A549 treated with dexamethasone at 1 μM for 4 hours (cell line): ENCODE results near the gene SUSD4. TPM values are rescaled to one million over a fixed set of nuclear protein-coding genes. Genes with fewer than 3 reads are reported as not detected.

Experiments used
- total RNA-seq: library from RNA; stranded (reverse); fragments of 200-300 nt; extraction: Qiagen RNA extraction; gene quantifications from 5 replicates; pipeline ENCODE4 v1.2.3, GENCODE V29; 2022

The SUSD4 gene, protein sequence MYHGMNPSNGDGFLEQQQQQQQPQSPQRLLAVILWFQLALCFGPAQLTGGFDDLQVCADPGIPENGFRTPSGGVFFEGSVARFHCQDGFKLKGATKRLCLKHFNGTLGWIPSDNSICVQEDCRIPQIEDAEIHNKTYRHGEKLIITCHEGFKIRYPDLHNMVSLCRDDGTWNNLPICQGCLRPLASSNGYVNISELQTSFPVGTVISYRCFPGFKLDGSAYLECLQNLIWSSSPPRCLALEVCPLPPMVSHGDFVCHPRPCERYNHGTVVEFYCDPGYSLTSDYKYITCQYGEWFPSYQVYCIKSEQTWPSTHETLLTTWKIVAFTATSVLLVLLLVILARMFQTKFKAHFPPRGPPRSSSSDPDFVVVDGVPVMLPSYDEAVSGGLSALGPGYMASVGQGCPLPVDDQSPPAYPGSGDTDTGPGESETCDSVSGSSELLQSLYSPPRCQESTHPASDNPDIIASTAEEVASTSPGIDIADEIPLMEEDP
- 0.59 to 0.86 TPM (median 0.63 TPM) in 5 replicates for total RNA-seq

DNA sequence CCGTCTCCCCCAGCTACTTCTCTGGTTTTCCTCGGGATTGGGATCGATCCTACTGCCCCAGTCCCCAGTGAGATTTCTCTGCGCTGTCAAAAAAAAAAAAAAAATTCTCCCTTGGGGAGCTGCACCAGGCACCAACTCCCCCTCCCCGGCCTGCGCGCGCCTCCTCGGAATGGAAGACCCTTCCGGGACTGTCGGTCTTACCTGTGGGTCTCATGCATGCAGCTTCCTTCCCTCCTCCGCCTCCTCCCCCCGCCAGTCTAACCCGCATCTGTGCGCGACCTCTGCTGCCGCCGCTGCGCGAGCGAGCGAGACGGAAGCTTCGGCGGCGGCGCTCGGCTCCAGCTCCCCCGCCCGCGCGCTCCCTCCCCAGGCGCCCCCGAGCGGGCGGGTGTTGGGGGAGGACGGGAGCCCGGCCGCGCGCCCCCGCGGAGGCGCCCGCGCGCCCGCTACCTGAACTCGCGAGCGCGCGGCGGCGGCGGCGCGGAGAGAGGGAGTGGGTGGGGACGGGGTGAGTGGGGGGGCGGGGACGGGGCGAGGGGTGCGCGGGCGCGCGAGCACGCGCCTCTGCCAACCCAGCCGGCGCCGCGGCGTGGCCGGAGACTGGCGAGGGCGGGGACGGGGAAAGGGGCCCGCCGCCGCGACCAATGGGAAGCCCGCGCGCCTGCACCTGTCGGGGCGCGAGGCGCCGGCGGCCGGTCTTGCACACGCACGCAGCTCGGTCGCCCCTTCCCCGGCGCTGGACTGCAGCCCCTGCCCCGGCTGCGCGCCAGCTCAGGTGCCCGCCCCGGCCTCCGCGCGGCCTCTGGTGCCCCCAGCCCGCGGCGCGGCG is at the start of gene SUSD4:
TSS of gene SUSD4 (minus strand) at position 321 of the 829 bp plus-strand sequence. CDS start 751 bp downstream, outside the sequence.

DNA sequence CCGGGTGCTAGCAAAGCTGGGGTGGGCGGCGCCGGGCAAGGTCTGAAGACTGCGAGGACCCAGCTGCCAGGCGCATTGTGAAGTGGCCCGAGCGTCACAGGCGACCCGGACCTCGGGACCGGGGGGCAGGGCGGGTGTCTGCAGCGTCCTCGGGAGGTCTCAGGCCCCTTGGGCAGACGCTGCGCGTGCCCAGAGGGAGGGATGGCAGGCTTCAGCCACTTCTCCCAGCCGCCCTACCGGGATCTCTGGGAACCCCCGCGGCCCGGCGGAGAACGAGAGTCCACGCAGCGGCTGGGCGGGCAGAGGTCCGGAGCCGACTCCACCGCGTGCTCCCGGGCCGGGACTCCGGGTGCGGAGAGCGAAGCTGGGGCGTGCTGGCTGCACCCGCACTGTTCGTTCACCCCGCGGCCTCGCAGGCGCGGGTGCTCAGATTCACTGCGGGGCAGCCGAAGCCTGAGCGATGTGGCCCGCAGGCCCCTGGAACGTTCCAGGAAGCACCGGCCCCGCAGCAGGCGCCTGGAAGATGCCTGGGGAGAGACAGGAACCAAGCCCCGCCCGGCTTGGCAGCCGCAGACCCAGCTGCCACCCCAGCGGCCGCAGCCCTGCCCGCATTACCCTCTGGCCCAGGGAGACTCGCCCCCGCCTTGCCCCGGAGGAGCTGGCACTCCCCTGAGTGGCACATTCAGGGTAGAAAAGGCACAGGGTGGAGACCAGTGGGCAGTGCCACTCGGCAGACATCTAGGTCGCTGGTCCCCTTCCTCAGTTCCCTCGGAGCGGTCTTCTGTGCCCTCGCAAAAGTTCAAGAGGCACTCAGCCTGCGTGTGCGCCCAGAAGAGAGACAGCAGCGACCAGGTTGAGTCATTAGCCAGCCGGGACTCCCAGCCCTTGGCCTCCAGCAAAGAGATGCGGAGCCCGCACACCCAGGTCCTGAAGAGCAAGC is 29.6 kb upstream of the SUSD4 start, which contains the start of gene CCDC185:
TSS of gene CCDC185 (plus strand) at position 141 of the 940 bp plus-strand sequence. CDS start at position 202, 61 bp downstream.

Other genes starting within 250 kb of the SUSD4 start
- gene TLR5, start 220.9 kb downstream of the SUSD4 start, total RNA-seq, result 0.12 to 0.29 TPM (median 0.25 TPM) in 5 replicates
- 0.05 to 0.09 TPM (median 0.06 TPM) in 3 of 5 replicates, not detected in the others for gene CCDC185, start 29.2 kb upstream of the SUSD4 start, total RNA-seq